HuH-7 (cell line): ENCODE measurements around the gene ZNF471.

Experiments used
- DNase-seq: peaks from one replicate; pipeline ENCODE4 v3.0.0; 2011; ENCODE audit warnings: low spot score

ZNF471 gene

GRCh38 chr19:56573914-56574313 lies 66.3 kb downstream of the ZNF471 start:
- no peak for DNase-seq

DNA sequence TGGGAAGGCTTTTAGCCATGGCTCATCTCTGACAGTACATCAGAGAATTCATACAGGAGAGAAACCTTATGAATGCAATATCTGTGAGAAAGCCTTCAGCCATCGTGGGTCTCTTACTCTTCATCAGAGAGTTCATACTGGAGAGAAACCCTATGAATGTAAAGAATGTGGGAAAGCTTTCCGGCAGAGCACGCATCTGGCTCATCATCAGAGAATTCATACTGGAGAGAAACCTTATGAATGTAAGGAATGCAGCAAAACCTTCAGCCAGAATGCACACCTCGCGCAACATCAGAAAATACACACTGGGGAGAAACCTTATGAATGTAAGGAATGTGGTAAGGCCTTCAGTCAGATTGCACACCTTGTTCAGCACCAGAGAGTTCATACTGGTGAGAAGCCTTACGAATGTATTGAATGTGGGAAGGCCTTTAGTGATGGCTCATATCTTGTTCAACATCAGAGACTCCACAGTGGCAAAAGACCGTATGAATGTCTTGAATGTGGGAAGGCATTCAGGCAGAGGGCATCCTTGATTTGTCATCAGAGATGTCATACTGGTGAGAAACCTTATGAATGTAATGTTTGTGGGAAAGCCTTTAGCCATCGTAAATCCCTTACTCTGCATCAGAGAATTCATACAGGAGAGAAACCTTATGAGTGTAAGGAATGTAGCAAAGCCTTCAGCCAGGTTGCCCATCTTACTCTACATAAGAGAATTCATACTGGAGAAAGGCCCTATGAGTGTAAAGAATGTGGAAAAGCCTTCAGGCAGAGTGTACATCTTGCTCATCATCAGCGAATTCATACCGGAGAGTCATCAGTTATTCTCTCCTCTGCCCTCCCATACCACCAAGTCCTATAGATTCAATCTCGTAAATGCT lies 70.3 kb downstream of the ZNF471 start:
- no peak for DNase-seq
